AG08395 (cell line): ENCODE results near the gene MYO1D.
A peak's percentile ranks its signal among the peaks of the same experiment; 100 is the strongest.

Experiments
- DNase-seq: peaks from one replicate; pipeline ENCODE4 v3.0.0; 2012; ENCODE audit warnings: mixed read lengths, low spot score

The MYO1D gene

DNA sequence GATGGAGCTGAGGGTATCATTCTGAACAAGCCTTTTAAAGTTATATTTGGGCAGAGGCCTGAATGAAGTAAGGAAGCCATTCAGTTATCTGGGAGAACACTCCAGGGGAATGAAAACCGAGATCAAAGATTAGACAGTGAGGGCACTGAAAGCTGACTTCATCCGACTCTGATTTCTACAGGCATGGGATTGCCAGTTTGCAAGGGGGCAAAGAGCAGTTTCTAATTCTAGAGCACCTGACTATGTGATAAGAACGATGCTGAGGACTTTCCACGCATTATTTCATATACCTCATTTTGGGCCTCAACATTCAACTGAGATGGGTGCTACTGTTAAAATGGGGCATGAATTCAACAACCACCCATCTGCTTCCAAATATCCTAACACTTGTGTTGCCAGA, 254.4 kb downstream of the MYO1D start:
- no peak for DNase-seq

DNA sequence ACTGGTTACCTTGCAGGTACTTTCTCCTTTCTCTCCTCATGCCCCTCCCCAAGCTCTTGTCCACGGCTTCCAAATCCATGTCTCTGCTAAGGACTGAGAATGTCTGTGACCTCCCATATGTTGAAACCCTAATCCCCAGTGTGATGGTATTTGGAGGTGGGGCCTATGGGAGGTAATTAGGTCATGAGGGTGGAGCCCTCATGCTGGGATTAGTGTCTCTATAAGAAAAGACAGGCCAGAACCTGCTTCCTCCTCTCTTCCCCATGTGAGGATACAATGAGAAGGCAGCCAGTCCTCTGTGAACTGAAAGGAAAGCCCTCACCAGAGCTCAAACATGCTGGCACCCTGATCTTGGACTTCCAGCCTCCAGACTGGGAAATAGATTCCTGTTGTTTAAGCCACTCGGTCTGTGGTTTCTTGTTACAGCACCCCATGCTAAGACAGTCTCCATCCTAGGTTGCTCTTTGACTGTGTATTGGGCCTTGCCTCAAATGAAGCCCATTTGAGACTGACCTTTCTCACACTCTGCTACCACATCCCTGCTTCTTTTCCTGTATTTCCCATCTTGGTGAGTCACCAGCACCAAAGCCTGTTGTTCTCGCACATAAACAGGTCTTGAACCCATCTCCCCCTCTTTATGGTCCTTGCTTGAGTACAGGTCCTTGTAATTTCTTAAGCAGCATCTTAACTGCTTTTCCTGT, 255.2 kb downstream of the MYO1D start:
- DNase-seq, result no peak

DNA sequence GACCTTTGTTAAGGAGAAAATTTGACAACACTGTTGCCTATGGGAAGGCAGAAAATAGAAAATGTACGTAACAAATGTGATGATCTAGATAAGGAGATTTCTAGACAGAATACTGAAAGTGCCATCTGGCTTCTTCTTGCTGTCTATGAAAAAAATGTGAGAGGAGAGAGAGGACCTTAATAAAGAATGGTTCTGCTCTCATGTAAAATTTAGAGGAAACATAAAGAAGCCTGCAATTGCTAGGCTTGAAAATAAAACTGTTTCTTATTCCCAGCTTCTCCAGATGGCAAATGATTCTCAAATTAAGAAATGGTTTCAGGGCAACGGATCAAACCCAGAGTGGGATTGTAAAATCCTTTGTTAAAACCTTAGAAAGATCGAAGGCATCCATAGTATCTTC, 261.6 kb downstream of the MYO1D start:
- no peak for DNase-seq

DNA sequence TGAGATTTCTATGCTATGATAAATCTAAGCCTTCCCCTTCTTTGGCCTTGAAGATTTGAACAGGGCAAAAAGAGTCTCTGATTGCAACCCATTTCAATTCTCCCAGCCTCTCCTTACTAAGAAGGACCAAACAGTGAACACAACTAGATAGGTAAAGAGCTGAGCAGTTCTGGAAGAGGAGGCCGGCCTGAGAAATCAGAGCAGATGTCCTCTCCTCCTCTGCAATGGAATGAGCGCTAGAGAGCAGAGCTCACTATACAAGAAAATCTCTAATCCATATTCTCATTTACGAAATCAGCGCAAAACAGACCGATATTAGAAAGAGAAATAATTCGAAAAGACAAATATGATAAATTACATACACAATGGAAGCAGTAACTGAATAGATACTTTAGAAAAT, 266.0 kb downstream of the MYO1D start:
- DNase-seq, result no peak

DNA sequence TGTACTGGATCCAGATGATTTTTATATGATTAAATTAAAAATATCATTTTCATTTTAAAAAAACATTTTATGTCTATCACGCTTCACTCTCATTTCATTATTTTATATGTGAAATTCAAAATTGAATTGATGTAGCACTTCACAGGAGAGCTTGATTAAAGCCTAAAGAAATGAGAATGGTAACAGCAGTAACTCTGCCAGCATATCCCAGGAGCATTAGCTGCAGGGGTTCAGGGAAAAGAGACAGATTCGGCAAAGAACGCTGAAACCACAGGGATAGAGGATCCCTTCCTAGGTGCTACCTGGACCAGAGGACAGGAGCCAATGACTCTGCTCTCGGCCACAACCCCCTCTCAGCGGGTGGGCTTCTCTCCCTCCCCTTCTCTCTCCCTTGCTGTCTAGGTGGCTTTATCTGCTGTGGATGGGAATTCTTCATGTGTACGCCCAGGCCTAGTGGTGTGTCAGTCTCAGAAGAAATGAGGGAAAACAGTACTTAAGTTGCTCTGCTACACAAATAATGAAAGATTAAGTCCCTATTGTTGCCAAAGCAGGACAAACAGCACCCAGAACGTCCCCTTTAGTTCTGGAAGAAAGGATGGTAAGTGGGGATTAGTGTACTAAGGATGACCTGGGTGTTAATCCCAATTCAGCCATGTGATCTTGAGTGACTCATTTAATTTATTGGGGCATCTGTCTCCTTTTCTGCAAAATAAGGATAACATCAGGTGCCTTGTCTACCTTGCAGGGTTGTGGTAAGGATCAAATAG, 266.9 kb downstream of the MYO1D start:
- no peak for DNase-seq

DNA sequence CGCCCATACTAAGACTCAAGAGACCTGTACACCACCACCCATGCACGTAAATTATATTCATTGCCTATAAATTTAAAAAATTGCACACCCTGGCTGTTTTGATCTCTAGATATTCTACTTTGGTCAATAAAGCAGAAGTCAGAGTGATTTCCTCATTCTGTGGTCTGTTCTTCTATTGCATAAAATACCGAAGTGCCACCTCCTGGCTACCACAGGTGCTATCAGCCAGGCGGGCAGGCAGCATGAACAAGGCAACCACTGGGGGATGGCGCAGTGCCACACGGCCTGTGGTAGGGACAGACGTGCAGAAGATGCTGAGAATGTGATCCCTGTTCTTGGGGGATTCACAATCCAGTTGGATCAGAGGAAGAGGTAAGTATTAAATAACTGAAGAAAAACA, 267.8 kb downstream of the MYO1D start:
- DNase-seq, result no peak

DNA sequence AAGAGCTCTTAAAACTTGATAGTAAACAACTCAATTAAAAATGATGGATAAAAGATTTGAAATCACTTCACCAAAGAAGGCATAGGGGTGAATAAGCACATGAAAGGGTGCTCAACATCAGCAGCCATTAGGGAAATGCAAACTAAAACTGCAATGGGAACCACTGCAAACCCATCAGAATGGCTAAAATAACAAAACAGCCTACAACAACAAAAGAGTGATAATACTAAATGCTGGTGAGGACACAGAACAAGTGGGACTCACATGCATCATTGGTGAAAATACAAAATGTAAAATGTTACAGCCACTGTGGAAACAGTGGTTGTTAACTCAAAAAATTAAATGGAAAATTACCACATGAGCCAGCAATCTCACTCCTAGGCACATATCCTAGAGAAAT, 268.7 kb downstream of the MYO1D start:
- no peak for DNase-seq

DNA sequence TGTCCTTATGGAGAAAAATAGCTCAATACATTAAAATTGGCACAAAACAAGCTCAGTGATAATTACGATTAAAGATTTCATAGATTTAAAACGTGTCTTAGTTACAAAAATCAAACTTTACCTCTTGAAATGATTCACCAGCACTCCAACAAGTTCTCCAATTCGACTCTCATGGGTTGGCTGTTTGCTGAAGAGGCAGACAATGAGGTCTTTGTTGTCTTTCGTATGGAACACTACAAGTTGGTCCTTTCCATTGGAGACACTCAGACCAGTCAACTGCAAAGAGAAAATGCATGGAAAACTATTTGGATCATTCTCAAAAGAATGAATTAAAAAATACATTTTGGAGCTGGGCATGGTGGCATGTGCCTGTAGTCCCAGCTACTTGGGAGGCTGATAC, 272.0 kb downstream of the MYO1D start:
- DNase-seq, result no peak

DNA sequence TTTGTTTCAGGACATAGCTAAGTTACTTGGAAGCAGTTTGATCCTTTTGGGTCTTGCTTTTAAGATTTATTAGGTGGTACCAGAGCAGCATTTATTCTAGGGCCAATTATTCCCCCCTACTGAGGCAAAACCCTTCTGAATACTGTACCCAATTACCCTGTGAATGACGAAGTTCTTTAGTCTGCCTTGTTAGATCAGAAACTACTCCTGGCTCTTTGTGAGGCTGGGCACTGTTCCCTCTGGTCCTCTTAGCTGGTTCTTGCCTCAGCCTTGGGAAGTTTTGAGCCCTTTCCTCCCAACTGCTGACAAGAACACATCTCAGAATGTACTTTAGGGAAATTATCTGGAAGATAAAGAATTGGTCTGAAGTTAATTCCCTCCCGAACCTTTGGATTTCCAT, 274.5 kb downstream of the MYO1D start:
- DNase-seq, result no peak

DNA sequence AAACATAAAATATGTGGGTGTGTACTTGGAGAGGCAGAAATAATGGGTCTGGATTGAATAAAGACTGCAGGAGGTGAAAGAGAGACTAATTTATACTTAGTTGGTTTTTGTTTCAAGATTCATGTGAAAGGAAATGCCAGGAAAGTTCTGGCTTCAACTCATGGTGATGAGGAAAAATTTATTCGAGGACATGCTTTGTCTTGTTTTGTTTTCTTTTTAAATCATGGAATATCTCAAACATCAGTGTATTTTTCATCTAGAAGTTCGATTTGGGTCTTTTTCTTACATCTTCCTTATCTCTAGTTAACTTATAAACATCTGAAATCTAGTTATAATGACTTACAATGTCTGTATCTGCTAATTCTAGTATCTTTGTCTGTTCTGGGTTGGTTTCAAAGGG, 275.1 kb downstream of the MYO1D start:
- DNase-seq, result no peak

DNA sequence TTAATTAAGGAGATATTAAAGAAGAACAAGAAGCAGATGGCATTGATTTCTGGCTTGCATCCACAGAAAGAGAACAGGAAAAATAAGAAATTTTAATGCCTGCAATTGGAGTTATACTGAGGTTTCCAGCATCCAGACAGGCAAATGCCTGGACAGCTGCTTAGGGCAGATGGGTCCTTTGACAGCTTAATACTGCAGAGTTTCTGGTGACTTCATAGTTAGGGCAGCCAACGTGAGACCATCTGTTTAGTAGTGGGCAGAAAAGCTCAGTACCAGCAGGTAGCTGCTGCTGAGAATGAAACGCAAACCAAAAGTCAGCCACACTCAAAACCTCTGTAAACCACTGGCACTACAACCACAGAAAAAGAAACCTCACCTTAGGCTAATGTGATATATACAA, 280.3 kb downstream of the MYO1D start:
- DNase-seq, result no peak

DNA sequence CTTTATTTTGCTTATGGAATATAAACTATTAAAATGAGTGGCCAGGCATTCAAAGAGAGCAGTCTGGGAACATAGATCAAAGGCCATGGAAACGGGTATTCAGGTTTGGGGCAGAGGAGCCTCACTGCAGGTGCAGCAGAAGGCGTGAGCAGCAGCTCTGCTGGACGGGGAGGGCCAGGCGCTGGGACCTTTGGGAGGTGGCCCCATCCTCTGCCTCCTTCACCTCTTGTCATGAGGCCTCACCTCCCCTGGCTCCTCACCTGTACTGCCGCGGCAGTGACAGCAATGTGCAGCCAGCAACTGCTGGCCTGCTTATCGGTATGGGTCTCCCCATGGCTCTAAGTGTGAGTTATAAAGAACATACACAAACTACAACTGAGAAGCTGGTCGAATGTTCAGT, 280.7 kb downstream of the MYO1D start:
- DNase-seq, result no peak

DNA sequence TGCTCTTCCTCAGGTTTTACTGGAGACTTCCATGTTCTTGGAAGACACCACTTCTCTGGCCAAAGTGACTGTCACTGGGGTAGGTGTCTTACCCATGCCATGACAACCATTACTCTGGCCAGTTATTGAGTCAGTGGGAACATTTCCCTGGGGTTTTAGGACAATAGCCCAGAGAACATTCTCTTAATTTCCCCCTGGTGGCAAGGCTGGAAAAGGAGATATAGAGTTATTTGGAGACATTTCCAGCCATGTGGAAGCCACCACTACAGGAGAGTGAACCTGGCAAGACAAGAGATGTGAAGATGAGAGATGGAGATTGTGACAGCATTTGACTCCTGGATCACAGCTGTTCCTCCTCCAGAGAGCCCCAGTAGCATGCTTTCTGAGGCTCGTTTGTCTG, 283.9 kb downstream of the MYO1D start:
- DNase-seq, result no peak

DNA sequence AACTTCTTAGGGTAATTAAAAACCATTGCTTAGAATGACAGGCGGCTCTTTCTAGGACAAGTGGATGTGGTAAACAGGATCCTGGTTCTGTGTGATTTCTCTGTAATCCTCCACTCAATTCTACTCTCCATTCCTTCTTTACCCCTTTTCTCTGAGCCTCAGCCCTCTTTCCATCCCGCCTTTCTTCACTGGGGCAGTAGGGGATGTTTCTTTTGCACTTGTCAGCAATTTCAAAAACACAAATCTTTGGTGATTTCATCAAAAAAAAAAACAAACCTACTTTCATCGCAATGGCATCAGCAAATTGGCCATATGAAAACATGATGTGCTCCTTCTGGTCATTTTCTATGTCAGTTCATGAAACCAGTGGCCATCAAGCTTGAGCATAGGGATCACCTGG, 285.5 kb downstream of the MYO1D start:
- DNase-seq, result no peak

DNA sequence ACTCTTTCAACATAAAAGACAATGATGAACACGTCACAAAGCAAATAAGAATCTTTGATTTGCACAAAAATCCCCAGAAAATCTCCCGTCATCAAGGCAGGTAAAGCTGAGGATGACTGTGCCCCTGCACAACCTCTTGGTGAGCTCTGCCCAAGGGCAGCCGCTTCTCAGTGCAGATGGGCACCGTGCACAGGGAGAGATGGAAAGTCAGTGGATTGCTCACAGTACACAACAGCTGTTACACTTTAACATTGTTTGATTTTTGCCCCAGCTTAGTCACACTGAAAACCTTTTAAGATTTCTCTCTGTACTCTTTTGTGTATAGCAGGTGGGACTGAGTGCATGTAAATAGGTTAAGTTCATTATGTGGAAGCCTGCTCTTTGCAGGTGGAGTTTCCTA, 285.9 kb downstream of the MYO1D start:
- no peak for DNase-seq

DNA sequence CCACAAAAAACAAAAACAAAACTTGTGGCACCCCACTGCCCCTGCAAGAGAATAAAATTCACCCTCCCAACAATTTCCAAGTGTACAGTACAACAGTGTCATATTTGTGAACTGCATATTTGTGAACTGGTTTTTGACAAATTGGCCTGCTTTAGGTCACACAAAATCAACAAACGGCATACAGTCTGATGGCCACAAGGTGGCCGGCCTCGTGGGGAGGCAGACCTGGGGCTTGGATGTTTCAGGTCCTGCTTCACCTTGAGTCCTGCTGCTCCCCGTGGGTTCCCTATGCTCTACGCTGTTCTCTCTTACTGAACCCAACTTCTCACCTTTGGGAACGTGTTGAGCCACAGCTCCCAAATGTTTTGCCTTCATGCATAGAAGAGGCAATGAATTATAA, 287.9 kb downstream of the MYO1D start:
- no peak for DNase-seq

DNA sequence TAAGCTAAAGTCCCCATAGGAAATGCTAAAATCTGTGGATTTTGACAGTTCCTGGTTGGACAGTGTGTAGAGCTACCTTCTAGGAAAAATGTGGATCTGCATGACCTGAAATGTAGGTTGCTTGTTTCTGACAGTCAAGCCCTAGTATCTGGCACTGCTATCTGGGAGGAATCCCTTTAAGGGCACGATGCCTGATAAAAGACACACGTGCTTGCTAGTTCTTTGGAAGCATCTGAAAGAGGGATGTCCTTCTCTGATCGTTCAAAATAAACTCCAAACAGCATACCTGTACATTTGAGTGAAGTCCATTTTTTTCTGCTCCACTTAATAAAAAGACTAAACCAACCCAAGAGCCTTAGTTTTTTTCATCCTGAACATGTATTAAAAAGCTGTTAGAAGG, 288.8 kb downstream of the MYO1D start:
- DNase-seq, result no peak

DNA sequence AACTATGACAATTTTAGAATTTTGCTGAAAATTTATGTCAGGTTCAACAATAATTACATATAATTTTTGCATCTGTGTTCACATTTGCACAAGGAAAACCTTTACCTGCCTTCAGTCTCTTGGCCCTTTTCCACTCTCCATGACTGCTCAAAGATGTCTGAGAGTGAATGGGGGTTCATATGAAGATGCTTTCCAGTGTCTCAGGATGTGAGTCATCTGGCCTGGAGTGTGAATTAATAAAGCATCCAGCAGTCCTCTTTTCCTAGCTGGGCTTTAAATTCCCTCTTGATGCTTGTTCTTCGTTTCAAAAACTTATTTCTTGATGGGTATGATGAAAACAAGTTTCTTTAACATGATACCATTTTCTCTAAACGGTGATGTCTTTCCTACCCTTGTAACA, 290.3 kb downstream of the MYO1D start:
- DNase-seq, result peak; percentile 63

DNA sequence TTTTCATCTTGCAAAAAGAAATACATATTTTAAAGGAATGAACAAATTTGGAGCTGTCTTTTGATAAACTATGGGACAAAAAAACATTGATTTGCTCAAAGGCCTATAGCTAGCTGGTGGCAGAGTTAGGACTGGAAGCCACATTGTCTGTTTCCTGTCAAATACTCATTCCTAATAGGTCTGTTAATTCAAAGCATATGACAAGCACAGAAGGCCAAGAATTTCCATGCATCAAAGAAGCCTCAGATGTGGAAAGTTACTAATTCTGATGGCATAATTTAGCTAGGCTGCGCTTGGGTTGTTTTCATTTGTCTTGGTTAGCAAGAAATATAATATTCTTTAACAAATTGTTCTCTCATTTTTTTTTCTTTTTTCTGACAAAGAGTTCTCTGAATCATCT, 292.1 kb downstream of the MYO1D start:
- peak; percentile 50 for DNase-seq

DNA sequence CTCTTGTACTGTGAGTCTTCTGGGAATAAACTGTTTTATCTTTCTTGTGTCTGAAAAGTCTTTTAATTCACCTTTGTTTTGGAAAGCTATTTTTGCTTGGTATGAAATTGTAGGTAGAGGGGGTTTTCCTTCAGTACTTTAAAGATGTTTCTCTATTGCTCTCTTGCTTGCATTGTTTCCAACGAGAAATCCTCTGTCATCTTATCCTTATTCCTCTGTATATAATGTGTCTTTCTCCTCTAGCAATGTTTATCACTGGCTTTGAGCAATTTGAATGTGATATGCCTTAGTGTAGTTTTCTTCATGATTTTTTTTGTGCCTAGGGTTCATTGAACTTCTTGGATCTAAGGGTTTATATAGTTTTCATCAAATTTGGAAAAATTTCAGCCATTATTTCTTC, 293.9 kb downstream of the MYO1D start:
- DNase-seq, result no peak

DNA sequence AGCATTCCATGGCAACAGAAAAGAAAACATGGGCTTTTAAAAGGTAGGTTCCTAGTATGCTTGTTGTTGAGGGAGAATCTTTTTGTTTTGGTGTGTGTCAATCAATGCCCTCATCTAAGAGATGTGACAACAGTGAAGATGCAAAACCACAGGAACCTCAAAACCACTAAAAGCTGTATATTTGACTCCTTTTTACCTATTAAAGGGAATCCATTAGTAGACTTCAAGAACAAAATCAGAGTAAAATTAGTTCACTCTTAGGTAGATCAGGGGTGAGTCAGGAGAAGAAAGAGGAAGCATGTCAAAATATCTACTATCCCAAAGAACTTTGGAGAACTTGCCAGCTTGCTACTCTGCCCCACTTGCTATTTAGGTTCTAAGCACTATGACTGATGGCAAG, 301.1 kb downstream of the MYO1D start:
- no peak for DNase-seq

DNA sequence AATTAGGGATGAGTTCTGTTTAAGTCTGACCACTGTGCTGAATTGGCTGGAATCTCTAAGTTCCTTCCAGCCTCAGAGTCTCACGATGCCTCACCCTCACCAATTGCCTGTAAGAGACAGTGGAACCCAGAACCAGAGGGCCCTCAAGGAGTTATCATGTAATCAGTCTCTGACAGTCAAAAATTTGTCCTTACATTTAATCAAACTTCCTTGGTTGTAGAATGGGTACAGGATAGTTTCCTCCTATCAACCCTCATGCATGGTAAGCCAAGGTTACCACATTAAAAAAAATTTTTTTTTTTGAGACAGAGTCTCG, 306.9 kb downstream of the MYO1D start:
- DNase-seq, result no peak

DNA sequence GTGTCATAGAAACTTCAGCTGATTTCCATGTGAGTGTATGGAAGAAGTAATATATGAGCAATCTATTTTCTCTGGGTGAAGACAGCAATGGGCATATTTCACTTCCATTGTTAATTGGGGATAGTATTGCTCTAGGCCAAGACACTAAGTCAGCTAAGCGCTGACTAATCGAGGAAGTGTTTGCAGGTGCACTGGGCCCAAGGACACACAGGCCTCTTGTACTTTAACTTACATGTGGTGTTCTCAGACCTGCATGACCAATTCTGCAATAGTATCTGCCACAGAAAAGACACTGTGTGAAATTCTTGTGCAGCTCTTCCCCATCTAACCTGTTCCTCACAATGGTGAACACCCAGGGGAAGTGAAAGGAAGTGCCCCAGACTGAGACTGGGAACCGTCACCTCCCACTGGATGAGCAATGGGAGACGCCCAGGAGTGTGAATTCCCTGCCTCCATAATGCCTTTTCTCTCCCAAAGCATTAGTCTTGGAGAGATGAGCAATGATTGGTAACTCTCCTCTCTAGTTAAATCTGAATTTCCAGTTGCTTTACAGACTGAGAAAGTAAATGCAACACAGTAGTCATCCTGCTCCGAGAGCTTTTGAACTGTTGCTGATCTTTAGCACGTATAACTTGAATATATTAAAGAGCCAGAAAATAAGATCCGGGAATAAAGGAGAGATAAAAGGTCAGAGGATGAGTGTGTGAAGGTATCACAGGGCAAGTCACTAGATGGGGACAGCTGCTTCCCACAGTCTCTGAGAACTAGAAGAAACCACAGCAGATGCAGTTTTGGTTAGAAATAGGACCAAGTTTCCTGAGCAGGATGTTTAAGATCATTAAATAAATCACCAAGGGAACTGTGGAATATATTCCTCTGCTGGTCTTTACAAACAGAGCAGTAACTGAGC, 307.5 kb downstream of the MYO1D start:
- peak; percentile 53 for DNase-seq
